ENCODE measurements around the gene RNF213.

DNA sequence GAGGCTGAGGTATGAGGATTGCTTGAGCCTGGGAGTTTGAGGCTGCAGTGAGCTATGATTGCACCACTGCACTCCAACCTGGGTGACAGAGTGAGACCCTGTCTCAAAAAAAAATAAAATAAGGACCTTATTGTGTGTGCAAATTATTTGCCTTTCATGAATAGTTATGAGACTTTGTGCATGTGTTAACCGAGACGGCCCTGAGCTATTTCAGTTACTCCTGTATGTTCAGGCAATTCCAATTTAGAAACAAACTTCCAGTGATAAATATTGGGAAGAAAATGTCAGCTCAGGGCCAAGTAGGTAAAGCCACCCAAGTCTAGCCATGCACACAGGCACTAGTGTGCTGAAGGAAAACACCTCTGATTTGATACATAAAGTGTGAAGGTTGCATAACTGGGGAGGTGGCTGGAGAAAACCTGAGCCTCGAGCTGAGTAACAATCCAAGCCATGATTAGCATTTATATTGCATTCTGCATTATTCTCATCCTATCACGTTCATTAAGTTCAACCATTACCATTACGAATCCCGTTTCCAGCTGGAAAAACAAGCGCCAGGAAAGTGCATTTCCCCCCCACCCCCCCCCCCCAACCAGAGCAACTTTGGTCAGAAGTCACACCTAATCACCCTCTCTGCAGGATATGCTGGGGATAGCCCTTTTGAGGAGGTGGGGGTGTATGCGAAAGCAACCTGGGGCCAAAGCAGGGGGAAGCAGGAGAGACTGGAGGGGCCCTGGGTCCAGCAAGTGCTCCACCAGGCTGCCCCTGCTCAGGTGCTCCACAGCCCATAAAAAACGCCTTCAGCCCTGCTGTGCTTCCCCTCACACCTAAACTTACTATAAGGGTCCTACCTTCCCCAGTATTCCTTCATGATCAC is 135.7 kb downstream of the RNF213 start:
- TF ChIP-seq, protein P1, sequence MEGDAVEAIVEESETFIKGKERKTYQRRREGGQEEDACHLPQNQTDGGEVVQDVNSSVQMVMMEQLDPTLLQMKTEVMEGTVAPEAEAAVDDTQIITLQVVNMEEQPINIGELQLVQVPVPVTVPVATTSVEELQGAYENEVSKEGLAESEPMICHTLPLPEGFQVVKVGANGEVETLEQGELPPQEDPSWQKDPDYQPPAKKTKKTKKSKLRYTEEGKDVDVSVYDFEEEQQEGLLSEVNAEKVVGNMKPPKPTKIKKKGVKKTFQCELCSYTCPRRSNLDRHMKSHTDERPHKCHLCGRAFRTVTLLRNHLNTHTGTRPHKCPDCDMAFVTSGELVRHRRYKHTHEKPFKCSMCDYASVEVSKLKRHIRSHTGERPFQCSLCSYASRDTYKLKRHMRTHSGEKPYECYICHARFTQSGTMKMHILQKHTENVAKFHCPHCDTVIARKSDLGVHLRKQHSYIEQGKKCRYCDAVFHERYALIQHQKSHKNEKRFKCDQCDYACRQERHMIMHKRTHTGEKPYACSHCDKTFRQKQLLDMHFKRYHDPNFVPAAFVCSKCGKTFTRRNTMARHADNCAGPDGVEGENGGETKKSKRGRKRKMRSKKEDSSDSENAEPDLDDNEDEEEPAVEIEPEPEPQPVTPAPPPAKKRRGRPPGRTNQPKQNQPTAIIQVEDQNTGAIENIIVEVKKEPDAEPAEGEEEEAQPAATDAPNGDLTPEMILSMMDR (IDR thresholded peaks at IDR 0.05; ENCODE audit: low read depth, low read length): no peak
- TF ChIP-seq, protein P2, sequence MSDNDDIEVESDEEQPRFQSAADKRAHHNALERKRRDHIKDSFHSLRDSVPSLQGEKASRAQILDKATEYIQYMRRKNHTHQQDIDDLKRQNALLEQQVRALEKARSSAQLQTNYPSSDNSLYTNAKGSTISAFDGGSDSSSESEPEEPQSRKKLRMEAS (IDR thresholded peaks at IDR 0.05; ENCODE audit: low read depth, low read length): no peak
- no peak for TF ChIP-seq POLR2A (IDR thresholded peaks at IDR 0.05; ENCODE audit: extremely low read depth, insufficient read length)

Measured in NB4 (cell line).